GM12878 (cell line): ENCODE measurements around the gene ACE. TPM values are rescaled to one million over a fixed set of nuclear protein-coding genes. Genes with fewer than 3 reads are reported as not detected.

ENCODE experiments used
- ATAC-seq: fragments of 200-7000 bp; cut with Tn5 transposase; 3 replicates; pipeline ENCODE4 v1.9.1; 2020; ENCODE audit warnings: mild to moderate bottlenecking, moderate library complexity
- BruUV-seq: library from RNA; stranded (reverse); fragments of 400-500 nt; replicated peaks from 2 replicates; lab custom pipeline; 2021; lab: Mats Ljungman, UMichigan
- CTCF ChIA-PET: fragments of 300-600 bp; sonication (Branson Sonifier 250); formaldehyde crosslinking; extraction: SDS; loops from one replicate; lab custom pipeline; 2021; ENCODE audit warnings: inconsistent platforms; lab: Yijun Ruan, JAX
- POLR2A ChIA-PET: fragments of 350-600 bp; formaldehyde crosslinking; extraction: SDS; loops from one replicate; lab custom pipeline; 2021; ENCODE audit warnings: inconsistent platforms; lab: Charles Lee
- RAD21 ChIA-PET: fragments of 300-600 bp; sonication (Branson Sonifier 250); formaldehyde crosslinking; loops from one replicate; lab custom pipeline; 2023; ENCODE audit warnings: antibody characterized with exemption; ENCODE audit not compliant: unreplicated experiment; lab: Charles Lee
- SMC1A ChIA-PET: fragments of 300-600 bp; sonication (Branson Sonifier 250); formaldehyde crosslinking; loops from one replicate; lab custom pipeline; 2023; ENCODE audit not compliant: unreplicated experiment, uncharacterized antibody; lab: Charles Lee
- DNase-seq: peaks from one replicate; pipeline ENCODE4 v3.0.0-alpha.2; 2011; ENCODE audit warnings: low read depth, low spot score
- FAIRE-seq: peaks from 3 replicates; lab custom pipeline; 2011; peaks lifted over from hg19 to GRCh38; lab: Jason Lieb, UNC
- H2AFZ ChIP-seq: 2 replicates; pipeline ENCODE4 v1.6.0; 2011; ENCODE audit warnings: low read depth, low read length, control low read depth; ENCODE audit not compliant: control insufficient read depth
- H3K27ac ChIP-seq: 2 replicates; pipeline ENCODE4 v1.5.1; 2011; ENCODE audit warnings: control low read depth; ENCODE audit not compliant: control insufficient read depth, insufficient read depth
- H3K27me3 ChIP-seq, 2 experiments: replicated peaks in 1 of 2; 2 replicates each; pipeline versions ENCODE4 v1.6.0 to v1.6.1; 2011; ENCODE audit warnings: low read length in 1 of 2; ENCODE audit not compliant: control insufficient read depth in 2 of 2, insufficient read depth in 2 of 2
- H3K36me3 ChIP-seq, 2 experiments: 2 replicates each; pipeline ENCODE4 v1.5.1; 2011; ENCODE audit warnings: low read length in 1 of 2; ENCODE audit not compliant: control insufficient read depth in 2 of 2, insufficient read depth in 2 of 2
- H3K4me1 ChIP-seq: 2 replicates; pipeline ENCODE4 v1.6.1; 2011; ENCODE audit warnings: mild to moderate bottlenecking, low read length, moderate library complexity, mixed read lengths; ENCODE audit not compliant: control insufficient read depth, insufficient read depth
- H3K4me2 ChIP-seq: 2 replicates; pipeline ENCODE4 v1.6.0; 2011; ENCODE audit warnings: control low read depth; ENCODE audit not compliant: control insufficient read depth, insufficient read depth
- H3K4me3 ChIP-seq: fragments of 200-600 bp; sonication (generic); 2 replicates; pipeline ENCODE4 v1.5.1; 2016
- H3K79me2 ChIP-seq: 2 replicates; pipeline ENCODE4 v1.6.0; 2011; ENCODE audit warnings: low read length; ENCODE audit not compliant: control insufficient read depth, insufficient read depth
- H3K9ac ChIP-seq: 2 replicates; pipeline ENCODE4 v1.8.0; 2011; ENCODE audit warnings: low read length, control low read depth, mixed read lengths; ENCODE audit not compliant: control insufficient read depth, insufficient read depth
- H3K9me3 ChIP-seq: replicated peaks from 3 replicates; pipeline ENCODE4 v1.5.1; 2011; ENCODE audit warnings: mild to moderate bottlenecking, low read length; ENCODE audit not compliant: control insufficient read depth, insufficient read depth
- H4K20me1 ChIP-seq: 2 replicates; pipeline ENCODE4 v1.6.0; 2011; ENCODE audit not compliant: control insufficient read depth, insufficient read depth
- CBX5 ChIP-seq: sonication (generic); IDR thresholded peaks from 2 replicates; pipeline ENCODE4 v1.6.1; 2016; ENCODE audit warnings: low read depth, moderate library complexity, mild to moderate bottlenecking, inconsistent platforms
- EZH2 ChIP-seq: IDR thresholded peaks from 2 replicates; pipeline ENCODE4 v1.6.1; 2012; ENCODE audit warnings: low read depth, mild to moderate bottlenecking, control low read depth, inconsistent platforms, low read length, borderline replicate concordance; ENCODE audit not compliant: control insufficient read depth
- GATAD2B ChIP-seq: fragments of 450-650 bp; conservative IDR thresholded peaks from 2 replicates; pipeline ENCODE4 v1.6.1; 2017; ENCODE audit warnings: low read depth, mild to moderate bottlenecking, moderate library complexity
- HDGF ChIP-seq: fragments of 450-650 bp; IDR thresholded peaks from 2 replicates; pipeline ENCODE4 v1.6.1; 2016; ENCODE audit warnings: antibody characterized with exemption
- IKZF1 ChIP-seq: fragments of 450-650 bp; conservative IDR thresholded peaks from 2 replicates; pipeline ENCODE4 v1.6.1; 2017; ENCODE audit warnings: antibody characterized with exemption, mild to moderate bottlenecking
- IRF5 ChIP-seq: fragments of 450-650 bp; IDR thresholded peaks from 2 replicates; pipeline ENCODE4 v1.6.1; 2017; ENCODE audit warnings: borderline replicate concordance
- NR2C1 ChIP-seq: fragments of 450-650 bp; IDR thresholded peaks from 2 replicates; pipeline ENCODE4 v1.6.1; 2017; ENCODE audit warnings: antibody characterized with exemption, mild to moderate bottlenecking, moderate library complexity
- NR2F1 ChIP-seq: fragments of 450-650 bp; conservative IDR thresholded peaks from 2 replicates; pipeline ENCODE4 v1.6.1; 2017; ENCODE audit warnings: mild to moderate bottlenecking
- POLR2A ChIP-seq: IDR thresholded peaks from 2 replicates; pipeline ENCODE4 v1.6.1; 2011; ENCODE audit warnings: low read depth, mild to moderate bottlenecking, low read length
- POLR2AphosphoS2 ChIP-seq: IDR thresholded peaks from 2 replicates; pipeline ENCODE4 v1.6.1; 2011; ENCODE audit warnings: low read depth, mild to moderate bottlenecking, low read length, improper control_type of control experiment, moderate library complexity
- RB1 ChIP-seq: fragments of 450-650 bp; formaldehyde crosslinking; IDR thresholded peaks from 2 replicates; pipeline ENCODE4 v1.6.1; 2017; ENCODE audit warnings: mild to moderate bottlenecking, borderline replicate concordance
- RCOR1 ChIP-seq: conservative IDR thresholded peaks from 2 replicates; pipeline ENCODE4 v1.6.1; 2012; ENCODE audit warnings: low read depth, low read length, improper control_type of control experiment
- SKIL ChIP-seq: fragments of 450-650 bp; IDR thresholded peaks from 2 replicates; pipeline ENCODE4 v1.6.1; 2017; ENCODE audit warnings: mild to moderate bottlenecking, low read depth, inconsistent platforms; ENCODE audit not compliant: poor library complexity, severe bottlenecking
- SMAD5 ChIP-seq: IDR thresholded peaks from 2 replicates; pipeline ENCODE4 v1.6.1; 2016; ENCODE audit warnings: antibody characterized with exemption, low read depth
- SPI1 ChIP-seq: IDR thresholded peaks from 2 replicates; pipeline ENCODE4 v1.6.1; 2011; ENCODE audit warnings: low read depth, mild to moderate bottlenecking, low read length, moderate library complexity, borderline replicate concordance; ENCODE audit not compliant: insufficient read depth
- WGBS: methylation state at CpG from one replicate; pipeline ENCODE4 v1.1.6; 2016; ENCODE audit warnings: low lambda C conversion rate; ENCODE audit not compliant: insufficient replicate concordance, insufficient coverage; ENCODE audit errors: missing lambda C conversion rate; 5-methylcytosine and 5-hydroxymethylcytosine counted together
- in situ Hi-C: fragments of 300-500 bp; cut with MboI; formaldehyde crosslinking; loops from 9 replicates; pipeline ENCODE4 v1.14.3; 2018; ENCODE audit warnings: mixed read lengths
- intact Hi-C: fragments of 100-400 bp; cut with micrococcal nuclease; formaldehyde crosslinking; loops from one replicate; pipeline ENCODE4 v1.14.2; 2022; ENCODE audit not compliant: unreplicated experiment
- polyA plus RNA-seq, 11 experiments: library from polyadenylated mRNA; depleted of rRNA in 4 of 11; unstranded in 6 of 11; stranded (reverse) in 5 of 11; fragments of >200 nt; fragmentation: Nextera tagmentation in 4 of 11; fragmentation: Illumina TruSeq in 1 of 11; extraction: Ambion mirVana in 4 of 11; extraction: Trizol in 1 of 11; gene quantifications; 1 replicate in 1 of 11; 2 replicates in 10 of 11; pipeline versions ENCODE4 v1.2.1 to v1.2.3, GENCODE V29; 2011 to 2016; ENCODE audit warnings: inconsistent platforms in 2 of 11, missing spikeins in 2 of 11, low read depth in 1 of 11
- total RNA-seq, 4 experiments: library from RNA; depleted of rRNA in 3 of 4; stranded (reverse); fragments of >200 nt in 3 of 4; fragmentation: Illumina TruSeq in 1 of 4; extraction: Trizol in 1 of 4; gene quantifications; 2 replicates each; pipeline versions ENCODE4 v1.2.1 to v1.2.3, GENCODE V29; 2013 to 2021

ACE gene
- total and polyA plus RNA-seq, 10 of the 15 experiments (the other 5 are each of a cell fraction or from before 2014, with no cell fraction given): 0.46 TPM; not detected in 9

- SMC1A ChIA-PET: interaction anchor here (0.9 to 1.3 kb wide), 4 partner anchors 16 to 109 kb away, joined by 3 to 5 read pairs (median 4); no protein-coding TSS in a partner anchor
- 31% methylated on average over 8 of the region's 8 CpGs for WGBS
These were observed 26.5 kb downstream of the ACE start for GRCh38 chr17:63503341-63503705.

GRCh38 chr17:63504261-63504660, 27.4 kb downstream of the ACE start:
- Histone ChIP-seq H4K20me1 (no peaks in the 10 kb centered on the region), H3K9ac (no peak overlapping the region), H3K36me3 (no peaks in the 10 kb centered on the region), H3K79me2 (no peaks in the 10 kb centered on the region), H3K27ac (no peak overlapping the region), H3K4me3 (no peak overlapping the region), H3K9me3 (no peaks in the 10 kb centered on the region; the same call in 2 of the 3 replicates), H3K4me2 (no peak overlapping the region), H2AFZ (no peak overlapping the region), H3K4me1 (no peaks in the 10 kb centered on the region), H3K27me3 (peaks cover 0 to 2% of the 10 kb centered on the region in 2 experiments; a peak in 1 of 4 replicates)
- BruUV-seq: no TSS peak
- in situ Hi-C loops: no loop called here
- ChIA-PET SMC1A (no interaction called here), RAD21 (no interaction called here), POLR2A (no interaction called here), CTCF (interaction anchor here (1.1 kb wide), 1 partner anchor 79 kb away, joined by 3 read pairs; no protein-coding TSS in a partner anchor)
- DNase-seq: no peak
- no peak for FAIRE-seq
- intact Hi-C loops: no loop called here
- no peak for ATAC-seq
- TF ChIP-seq IRF5 (no peak), RB1 (no peak), CBX5 (no peak), POLR2A (no peak), SKIL (no peak), SPI1 (no peak), HDGF (no peak), POLR2AphosphoS2 (no peak), NR2C1 (no peak), NR2F1 (no peak), IKZF1 (no peak)

More at GRCh38 chr17:63503341-63503705, 26.5 kb downstream of the ACE start:
- ATAC-seq: no peak
- H3K4me3 ChIP-seq: no peak overlapping the region
- RAD21 ChIA-PET: interaction anchor here (1.4 kb wide), 1 partner anchor 98 kb away, joined by 3 read pairs; no protein-coding TSS in a partner anchor
- TF ChIP-seq RCOR1: no peak
- no peak for TF ChIP-seq GATAD2B
- TF ChIP-seq EZH2: no peak
- TF ChIP-seq SMAD5: no peak
- no peak for TF ChIP-seq POLR2A
- TF ChIP-seq, all 136 proteins: peak for 0
- FAIRE-seq (no peak), DNase-seq (no peak)
- Histone ChIP-seq H3K27me3 (0 out of 4 replicates have a peak, but pooled peaks cover 0 to 2% of the 10 kb centered on the region in 2 experiments), H3K9ac (no peak overlapping the region), H3K9me3 (no peaks in the 10 kb centered on the region; the same call in 2 of the 3 replicates), H3K4me2 (no peak overlapping the region), H3K4me1 (no peaks in the 10 kb centered on the region), H3K79me2 (no peaks in the 10 kb centered on the region), H3K36me3 (no peaks in the 10 kb centered on the region), H2AFZ (no peak overlapping the region), H3K27ac (no peak overlapping the region), H4K20me1 (no peaks in the 10 kb centered on the region)
- intact Hi-C loops (no loop called here), in situ Hi-C loops (no loop called here)
- BruUV-seq: no TSS peak
- ChIA-PET POLR2A (interaction anchor here (0.5 kb wide), 1 partner anchor 46 kb away, joined by 5 read pairs; no protein-coding TSS in a partner anchor), CTCF (interaction anchor here (0.7 to 1.4 kb wide), 5 partner anchors 12 to 421 kb away, joined by 3 to 4 read pairs (median 3); no protein-coding TSS in a partner anchor)
